ENCODE data around the gene TWNK. TPM values are rescaled to one million over a fixed set of nuclear protein-coding genes. Genes with fewer than 3 reads are reported as not detected.
A peak's percentile ranks its signal among the peaks of the same experiment; 100 is the strongest.

Gene TWNK
- total and polyA plus RNA-seq, 10 of the 15 experiments (the other 5 are each of a cell fraction or from before 2014, with no cell fraction given) = 13.6 to 32.8 (median 18.0) TPM

DNA sequence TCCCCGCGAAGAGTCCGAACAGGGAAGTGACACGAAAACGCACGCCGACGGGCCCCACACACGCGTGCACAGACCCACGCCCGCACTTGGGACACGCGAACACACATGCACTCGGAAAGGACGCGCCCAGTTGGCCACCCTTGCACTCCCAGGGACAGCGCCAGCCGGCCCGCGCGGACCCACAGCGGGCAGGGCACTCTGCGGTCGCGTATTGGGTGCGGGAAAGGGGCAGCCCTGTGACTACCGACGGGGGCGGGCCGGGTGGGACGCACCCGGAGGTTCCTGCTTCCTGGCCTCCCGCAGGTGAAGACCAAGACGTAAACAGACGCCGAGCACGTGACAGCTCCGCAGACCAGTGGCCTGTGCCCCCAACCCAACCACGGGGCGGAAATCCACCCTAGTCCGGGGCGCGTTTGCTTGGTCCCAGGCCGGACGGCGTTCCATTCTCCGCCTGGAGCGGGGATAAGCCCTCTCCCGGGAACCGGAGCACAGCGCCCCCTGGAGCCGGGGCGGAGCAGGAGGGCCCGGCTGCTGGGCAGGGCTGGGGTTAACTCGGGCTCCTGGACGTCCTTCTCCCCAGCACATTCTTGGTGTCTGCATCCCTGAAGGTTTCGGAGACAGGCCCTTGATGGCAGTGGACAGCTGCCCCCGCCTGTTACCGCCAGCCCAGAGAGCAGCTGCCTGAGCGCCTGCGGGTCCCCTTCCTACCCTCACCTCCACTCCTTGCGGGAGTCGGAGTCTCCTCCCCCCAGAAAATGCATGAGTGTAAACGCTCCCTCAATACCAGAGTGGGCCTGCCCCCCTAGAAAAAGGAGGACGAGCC lies 10.2 kb downstream of the TWNK start (continued):
- no peak for TF ChIP-seq NR2C2 (IDR thresholded peaks at IDR 0.05; ENCODE audit: borderline replicate concordance, control insufficient read depth, insufficient read length, low read depth)
- no peak for TF ChIP-seq MEF2B (IDR thresholded peaks at IDR 0.05; ENCODE audit: partially characterized antibody, poor library complexity, severe bottlenecking)
- no peak for TF ChIP-seq STAT1 (conservative IDR thresholded peaks at IDR 0.05)
- no peak for TF ChIP-seq EP300 (IDR thresholded peaks at IDR 0.05; ENCODE audit: borderline replicate concordance in 1 of 2, control insufficient read depth in 1 of 2, low read depth in 2 of 2, low read length in 2 of 2)
- TF ChIP-seq POU2F2 (IDR thresholded peaks at IDR 0.05; ENCODE audit: borderline replicate concordance, low read depth, low read length) = no peak
- no peak for TF ChIP-seq EZH2 (IDR thresholded peaks at IDR 0.05; ENCODE audit: borderline replicate concordance, control insufficient read depth, low read depth, low read length)
- TF ChIP-seq ZNF274 (IDR thresholded peaks at IDR 0.05; ENCODE audit: insufficient read depth, insufficient read length) = no peak
- TF ChIP-seq NRF1 (conservative IDR thresholded peaks at IDR 0.05; ENCODE audit: low read depth, low read length) = no peak
- TF ChIP-seq KLF5 (IDR thresholded peaks at IDR 0.05; ENCODE audit: partially characterized antibody) = no peak
- TF ChIP-seq HDAC6 (IDR thresholded peaks at IDR 0.05; ENCODE audit: unreplicated experiment) = no peak
- peak; percentile 98 for TF ChIP-seq IKZF1 (conservative IDR thresholded peaks at IDR 0.05)
- TF ChIP-seq STAT3 (IDR thresholded peaks at IDR 0.05; ENCODE audit: low read depth, low read length) = no peak
- TF ChIP-seq, protein P1, sequence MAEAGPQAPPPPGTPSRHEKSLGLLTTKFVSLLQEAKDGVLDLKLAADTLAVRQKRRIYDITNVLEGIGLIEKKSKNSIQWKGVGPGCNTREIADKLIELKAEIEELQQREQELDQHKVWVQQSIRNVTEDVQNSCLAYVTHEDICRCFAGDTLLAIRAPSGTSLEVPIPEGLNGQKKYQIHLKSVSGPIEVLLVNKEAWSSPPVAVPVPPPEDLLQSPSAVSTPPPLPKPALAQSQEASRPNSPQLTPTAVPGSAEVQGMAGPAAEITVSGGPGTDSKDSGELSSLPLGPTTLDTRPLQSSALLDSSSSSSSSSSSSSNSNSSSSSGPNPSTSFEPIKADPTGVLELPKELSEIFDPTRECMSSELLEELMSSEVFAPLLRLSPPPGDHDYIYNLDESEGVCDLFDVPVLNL (IDR thresholded peaks at IDR 0.05; ENCODE audit: low read depth, low read length) = no peak
- no peak for TF ChIP-seq NFYA (IDR thresholded peaks at IDR 0.05; ENCODE audit: borderline replicate concordance, low read depth, low read length)
- TF ChIP-seq YBX1 (IDR thresholded peaks at IDR 0.05) = no peak
- no peak for TF ChIP-seq TBL1XR1 (IDR thresholded peaks at IDR 0.05; ENCODE audit: low read depth, low read length)
- TF ChIP-seq GABPA (IDR thresholded peaks at IDR 0.05; ENCODE audit: low read depth) = no peak
- TF ChIP-seq, protein P2, sequence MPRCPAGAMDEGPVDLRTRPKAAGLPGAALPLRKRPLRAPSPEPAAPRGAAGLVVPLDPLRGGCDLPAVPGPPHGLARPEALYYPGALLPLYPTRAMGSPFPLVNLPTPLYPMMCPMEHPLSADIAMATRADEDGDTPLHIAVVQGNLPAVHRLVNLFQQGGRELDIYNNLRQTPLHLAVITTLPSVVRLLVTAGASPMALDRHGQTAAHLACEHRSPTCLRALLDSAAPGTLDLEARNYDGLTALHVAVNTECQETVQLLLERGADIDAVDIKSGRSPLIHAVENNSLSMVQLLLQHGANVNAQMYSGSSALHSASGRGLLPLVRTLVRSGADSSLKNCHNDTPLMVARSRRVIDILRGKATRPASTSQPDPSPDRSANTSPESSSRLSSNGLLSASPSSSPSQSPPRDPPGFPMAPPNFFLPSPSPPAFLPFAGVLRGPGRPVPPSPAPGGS (IDR thresholded peaks at IDR 0.05; ENCODE audit: borderline replicate concordance, insufficient read depth, low read depth, low read length, poor library complexity, severe bottlenecking) = no peak
- TF ChIP-seq IRF4 (IDR thresholded peaks at IDR 0.05; ENCODE audit: low read depth, low read length) = no peak
- no peak for TF ChIP-seq NFIC (IDR thresholded peaks at IDR 0.05; ENCODE audit: low read depth, low read length)
- no peak for TF ChIP-seq CEBPB (IDR thresholded peaks at IDR 0.05; ENCODE audit: borderline replicate concordance in 1 of 2, low read depth in 2 of 2, low read length in 2 of 2)
- TF ChIP-seq ZNF24 (IDR thresholded peaks at IDR 0.05) = no peak
- TF ChIP-seq RAD21 (IDR thresholded peaks at IDR 0.05; ENCODE audit: insufficient read depth, low read depth, low read length) = 0 out of 2 replicates have a peak, but pooled peaks have one; percentile 20
- no peak for TF ChIP-seq PML (IDR thresholded peaks at IDR 0.05; ENCODE audit: low read length)
- no peak for TF ChIP-seq RELA (IDR thresholded peaks at IDR 0.05; ENCODE audit: borderline replicate concordance, partially characterized antibody)
- TF ChIP-seq KDM1A (IDR thresholded peaks at IDR 0.05; ENCODE audit: borderline replicate concordance) = no peak
- no peak for TF ChIP-seq SREBF1 (IDR thresholded peaks at IDR 0.05; ENCODE audit: low read length)
- TF ChIP-seq RUNX3 (IDR thresholded peaks at IDR 0.05; ENCODE audit: low read length) = peak; percentile 40
- 0 out of 2 replicates have a peak, but pooled peaks have one; percentile 51 for TF ChIP-seq CHD1 (IDR thresholded peaks at IDR 0.05; ENCODE audit: low read depth, low read length)
- TF ChIP-seq YY1 (IDR thresholded peaks at IDR 0.05; ENCODE audit: low read depth, low read length) = peak; percentile 23; the same call in 1 of the 2 replicates
